CD4-positive, alpha-beta T cell (primary cell): ENCODE results near the gene RBM7. TPM values are rescaled to one million over a fixed set of nuclear protein-coding genes. Genes with fewer than 3 reads are reported as not detected.

Experiments
- ATAC-seq: fragments of 200-7000 bp; cut with Tn5 transposase; one replicate; pipeline ENCODE4 v1.10.0; 2022; ENCODE audit warnings: mild to moderate bottlenecking; ENCODE audit not compliant: poor library complexity
- CTCF ChIA-PET: fragments of 350-600 bp; sonication (Branson Sonifier 250); formaldehyde crosslinking; loops from one replicate; lab custom pipeline; 2021; ENCODE audit warnings: antibody characterized with exemption, inconsistent platforms; lab: Charles Lee
- POLR2A ChIA-PET: fragments of 350-600 bp; sonication (Branson Sonifier 250); formaldehyde crosslinking; loops from one replicate; lab custom pipeline; 2021; ENCODE audit warnings: antibody characterized with exemption, inconsistent platforms; lab: Charles Lee
- DNase-seq, 14 experiments: peaks; one replicate each; pipeline ENCODE4 v3.0.0-alpha.2; 2013 to 2020; ENCODE audit warnings: mixed read lengths in 2 of 14
- H3K27ac ChIP-seq, 2 donors: one replicate each; pipeline versions ENCODE4 v1.5.1 to v1.7.0; 2013; ENCODE audit warnings: low read length in 2 of 2, low read depth in 1 of 2, mild to moderate bottlenecking in 1 of 2
- H3K27me3 ChIP-seq, 2 experiments: 1 replicate in 1 of 2; 2 replicates in 1 of 2; pipeline versions ENCODE4 v1.6.1 to v1.7.0; 2013; ENCODE audit warnings: low read length in 2 of 2, control low read depth in 1 of 2, mild to moderate bottlenecking in 1 of 2, moderate library complexity in 1 of 2; ENCODE audit not compliant: insufficient read depth in 2 of 2, control insufficient read depth in 1 of 2
- H3K36me3 ChIP-seq: one replicate; pipeline ENCODE4 v1.6.1; 2013; ENCODE audit warnings: low read length, control low read depth; ENCODE audit not compliant: insufficient read depth
- H3K4me1 ChIP-seq: one replicate; pipeline ENCODE4 v1.6.1; 2013; ENCODE audit warnings: low read length, control low read depth; ENCODE audit not compliant: insufficient read depth
- H3K4me3 ChIP-seq: one replicate; pipeline ENCODE4 v1.5.1; 2013; ENCODE audit warnings: mild to moderate bottlenecking, low read length, moderate library complexity
- H3K9me3 ChIP-seq, 2 experiments: 1 replicate in 1 of 2; 2 replicates in 1 of 2; pipeline versions ENCODE4 v1.6.1 to v1.7.0; 2013; ENCODE audit warnings: low read length in 2 of 2, mild to moderate bottlenecking in 2 of 2, control low read depth in 1 of 2, moderate library complexity in 1 of 2; ENCODE audit not compliant: control insufficient read depth in 1 of 2, insufficient read depth in 1 of 2
- H3K27ac Mint-ChIP-seq: one replicate; pipeline ENCODE4 v1.8.0; 2020; ENCODE audit warnings: mixed read lengths
- H3K27me3 Mint-ChIP-seq: one replicate; pipeline ENCODE4 v1.8.0; 2021; ENCODE audit warnings: mixed read lengths
- H3K36me3 Mint-ChIP-seq: one replicate; pipeline ENCODE4 v1.8.0; 2021; ENCODE audit warnings: low read depth, mixed read lengths
- H3K4me1 Mint-ChIP-seq: one replicate; pipeline ENCODE4 v1.8.0; 2021; ENCODE audit warnings: low read depth, mixed read lengths
- H3K4me3 Mint-ChIP-seq: one replicate; pipeline ENCODE4 v1.8.0; 2020; ENCODE audit warnings: mild to moderate bottlenecking, mixed read lengths
- H3K9me3 Mint-ChIP-seq: one replicate; pipeline ENCODE4 v1.8.0; 2020; ENCODE audit warnings: mixed read lengths
- CTCF ChIP-seq: fragments of 200-600 bp; IDR thresholded peaks from one replicate; pipeline ENCODE4 v1.8.0; 2022; ENCODE audit warnings: antibody characterized with exemption, mild to moderate bottlenecking
- intact Hi-C, 2 experiments: fragments of 100-400 bp; cut with DNase I in 1 of 2; cut with micrococcal nuclease in 1 of 2; formaldehyde crosslinking; loops; one replicate each; pipeline versions ENCODE4 v1.15.1 to v1.9.0; 2023 to 2025; cut with DNase I, micrococcal nuclease
- total RNA-seq, 174 experiments: library from RNA in 2 of 174; stranded (reverse) in 2 of 174; gene quantifications; one replicate each; pipeline ENCODE4 v1.2.3 and lab custom pipeline; 2021 to 2026

RBM7 gene
- total RNA-seq, 2 experiments from 2014 or later = 76.1 to 81.9 TPM

GRCh38 chr11:114379394-114380069 lies 20.9 kb upstream of the RBM7 start:
- ChIA-PET POLR2A (no interaction called here), CTCF (no interaction called here)
- TF ChIP-seq CTCF = no peak
- Mint-ChIP-seq H3K4me3 (no peak overlapping the region), H3K4me1 (peaks cover 13% of the 10 kb centered on the region), H3K9me3 (no peaks in the 10 kb centered on the region), H3K27me3 (peaks cover 12% of the 10 kb centered on the region), H3K36me3 (no peaks in the 10 kb centered on the region), H3K27ac (no peak overlapping the region)
- Histone ChIP-seq H3K36me3 (no peaks in the 10 kb centered on the region), H3K27ac (no peak overlapping the region), H3K4me3 (no peak overlapping the region), H3K9me3 (no peaks in the 10 kb centered on the region), H3K27me3 (peaks cover 4 to 13% of the 10 kb centered on the region in 2 experiments), H3K4me1 (peaks cover 3% of the 10 kb centered on the region)
- intact Hi-C loops = no loop called here
- no peak for ATAC-seq
- DNase-seq = no peak

GRCh38 chr11:114382509-114382908 lies 18.0 kb upstream of the RBM7 start:
- no peak overlapping the region for H3K27ac ChIP-seq
- intact Hi-C loops = no loop called here
- ATAC-seq = no peak
- peaks cover 13% of the 10 kb centered on the region for H3K4me1 Mint-ChIP-seq
- DNase-seq = no peak
- ChIA-PET POLR2A (no interaction called here), CTCF (no interaction called here)
- H3K27me3 Mint-ChIP-seq = peaks cover 32% of the 10 kb centered on the region
- peaks cover 0 to 14% of the 10 kb centered on the region in 2 experiments for H3K27me3 ChIP-seq
- H3K36me3 ChIP-seq = no peaks in the 10 kb centered on the region
- no peak overlapping the region for H3K4me3 Mint-ChIP-seq
- no peaks in the 10 kb centered on the region for H3K9me3 ChIP-seq
- H3K27ac Mint-ChIP-seq = no peak overlapping the region
- H3K4me3 ChIP-seq = no peak overlapping the region
- TF ChIP-seq CTCF = no peak
- peaks cover 3% of the 10 kb centered on the region for H3K4me1 ChIP-seq
- no peaks in the 10 kb centered on the region for H3K9me3 Mint-ChIP-seq
- no peaks in the 10 kb centered on the region for H3K36me3 Mint-ChIP-seq

GRCh38 chr11:114384487-114384886 lies 16.0 kb upstream of the RBM7 start:
- H3K27ac ChIP-seq = no peak overlapping the region
- intact Hi-C loops = no loop called here
- Mint-ChIP-seq H3K27ac (no peak overlapping the region), H3K4me3 (no peak overlapping the region), H3K4me1 (peaks cover 13% of the 10 kb centered on the region), H3K36me3 (no peaks in the 10 kb centered on the region), H3K27me3 (peaks cover 24% of the 10 kb centered on the region), H3K9me3 (no peaks in the 10 kb centered on the region)
- peaks cover 3% of the 10 kb centered on the region for H3K4me1 ChIP-seq
- H3K9me3 ChIP-seq = no peaks in the 10 kb centered on the region
- H3K27me3 ChIP-seq = peaks cover 0 to 11% of the 10 kb centered on the region in 2 experiments
- ChIA-PET POLR2A (no interaction called here), CTCF (no interaction called here)
- ATAC-seq (no peak), DNase-seq (no peak)
- H3K4me3 ChIP-seq = no peak overlapping the region
- no peak for TF ChIP-seq CTCF
- no peaks in the 10 kb centered on the region for H3K36me3 ChIP-seq
